ENCODE measurements around the gene CYP1A1. TPM values are rescaled to one million over a fixed set of nuclear protein-coding genes. Genes with fewer than 3 reads are reported as not detected.

CYP1A1 gene
- total and polyA plus RNA-seq, 9 of the 15 experiments (the other 6 are each of a cell fraction or from before 2014, with no cell fraction given), result 0.04 to 0.13 (median 0.05) TPM; not detected in 5

GRCh38 chr15:74695597-74696397, 29.5 kb downstream of the CYP1A1 start, which contains the start of gene EDC3 (continued):
- TF ChIP-seq C11orf30 (IDR thresholded peaks at IDR 0.05; ENCODE audit: low read depth) (peak; percentile 99), RNF2 (IDR thresholded peaks at IDR 0.05) (0 out of 2 replicates have a peak, but pooled peaks have one; percentile 31), RB1 (IDR thresholded peaks at IDR 0.05; ENCODE audit: low read depth) (peak; percentile 53; the same call in 1 of the 2 replicates), NFIC (IDR thresholded peaks at IDR 0.05) (0 out of 2 replicates have a peak, but pooled peaks have one; percentile 35), VEZF1 (CRISPR knock-in tag; IDR thresholded peaks at IDR 0.05) (peak; percentile 91), ETV1 (tag; conservative IDR thresholded peaks at IDR 0.05; ENCODE audit: low read depth) (peak; percentile 95), ELK3 (CRISPR knock-in tag; IDR thresholded peaks at IDR 0.05) (no peak), E2F4 (CRISPR knock-in tag; IDR thresholded peaks at IDR 0.05; ENCODE audit: low read depth) (peak; percentile 99), PKNOX1 (IDR thresholded peaks at IDR 0.05) (peak; percentile 90), KLF6 (CRISPR knock-in tag; IDR thresholded peaks at IDR 0.05; ENCODE audit: borderline replicate concordance) (peak; percentile 50; the same call in 1 of the 2 replicates), PCBP1 (IDR thresholded peaks at IDR 0.05; ENCODE audit: low read depth, low read length, poor library complexity, severe bottlenecking) (peak; percentile 58), CREB3 (tag; conservative IDR thresholded peaks at IDR 0.05; ENCODE audit: low read depth) (peak; percentile 17; the same call in 1 of the 2 replicates), RBM14 (IDR thresholded peaks at IDR 0.05; ENCODE audit: borderline replicate concordance, insufficient read depth, low read depth, low read length) (no peak), SIN3A (IDR thresholded peaks at IDR 0.05; ENCODE audit: borderline replicate concordance in 2 of 2, control insufficient read depth in 1 of 2, low read depth in 2 of 2, low read length in 2 of 2) (peak; percentile 93 to 97), ZNF740 (CRISPR knock-in tag; IDR thresholded peaks at IDR 0.05) (peak; percentile 63; the same call in 1 of the 2 replicates), ZNF740 (tag; IDR thresholded peaks at IDR 0.05) (peak in 1 of 2 experiments; percentile 46; a peak in 1 of 4 replicates), EP400 (IDR thresholded peaks at IDR 0.05) (peak; percentile 97), POLR2AphosphoS2 (IDR thresholded peaks at IDR 0.05; ENCODE audit: low read length) (no peak)
